ENCODE data around the gene RMI2.

Gene RMI2

DNA sequence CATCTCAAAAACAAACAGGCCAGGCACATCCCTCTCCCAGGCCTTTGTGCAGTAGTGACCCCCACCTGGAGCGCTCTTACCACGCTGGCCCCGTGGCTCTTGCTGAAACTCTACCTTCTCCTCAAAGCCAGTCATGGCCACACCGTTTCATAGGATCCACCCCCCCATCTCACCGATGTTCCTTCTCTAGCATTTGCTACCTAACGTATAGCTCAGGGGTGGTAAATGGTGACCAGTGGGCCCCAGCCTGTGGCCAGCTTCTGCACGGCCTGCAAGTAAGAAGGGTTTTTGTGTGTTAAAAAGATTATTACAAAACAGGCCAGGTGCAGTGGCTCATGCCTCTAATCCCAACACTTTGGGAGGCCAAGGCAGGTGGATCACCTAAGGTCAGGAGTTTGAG, 43.8 kb downstream of the RMI2 start:
- DNase-seq = no peak

DNA sequence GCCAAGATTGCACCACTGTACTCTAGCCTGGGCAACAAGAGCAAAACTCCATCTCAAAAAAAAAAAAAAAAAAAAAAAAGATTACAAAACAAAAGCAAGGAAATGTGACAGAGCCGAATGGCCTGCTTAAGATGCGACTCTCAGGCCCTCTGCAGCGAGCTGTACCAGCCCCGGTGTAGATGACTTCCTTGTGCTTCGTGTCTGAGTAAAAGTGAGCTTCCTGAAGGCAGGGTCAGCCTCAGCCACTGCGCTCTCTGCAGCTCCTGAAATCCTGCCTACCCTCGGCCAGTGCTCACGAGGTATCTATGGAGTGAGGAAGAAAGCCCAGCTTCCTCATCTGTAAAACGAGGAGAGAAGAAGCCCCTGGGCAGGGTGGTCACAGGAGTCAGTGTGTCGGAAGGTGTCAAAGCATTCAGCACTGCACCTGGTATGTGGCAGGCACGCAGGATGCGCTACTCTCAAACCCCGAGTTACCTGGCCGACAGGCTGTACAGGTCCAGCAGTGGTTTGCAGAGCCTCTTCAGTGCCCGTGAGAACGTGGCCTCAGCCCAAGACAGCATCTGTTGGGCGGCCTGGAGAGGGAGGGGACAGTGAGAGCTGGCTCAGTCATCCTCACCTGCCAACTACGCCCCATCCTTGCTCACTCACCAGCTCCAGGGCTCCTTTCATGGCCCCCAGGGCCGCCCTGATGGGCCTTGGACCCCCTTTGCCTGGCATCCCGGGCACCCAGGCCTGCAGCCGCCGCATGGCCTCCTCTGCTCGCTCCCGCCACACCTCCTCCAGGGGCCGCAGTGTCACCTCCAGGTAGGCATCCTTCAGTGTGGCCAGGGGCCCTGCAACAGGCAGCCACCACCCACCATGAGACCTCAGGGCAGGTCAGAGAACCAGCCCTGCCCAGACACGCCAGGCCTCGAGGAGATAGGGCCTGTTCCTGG, 44.6 kb downstream of the RMI2 start:
- DNase-seq = no peak

DNA sequence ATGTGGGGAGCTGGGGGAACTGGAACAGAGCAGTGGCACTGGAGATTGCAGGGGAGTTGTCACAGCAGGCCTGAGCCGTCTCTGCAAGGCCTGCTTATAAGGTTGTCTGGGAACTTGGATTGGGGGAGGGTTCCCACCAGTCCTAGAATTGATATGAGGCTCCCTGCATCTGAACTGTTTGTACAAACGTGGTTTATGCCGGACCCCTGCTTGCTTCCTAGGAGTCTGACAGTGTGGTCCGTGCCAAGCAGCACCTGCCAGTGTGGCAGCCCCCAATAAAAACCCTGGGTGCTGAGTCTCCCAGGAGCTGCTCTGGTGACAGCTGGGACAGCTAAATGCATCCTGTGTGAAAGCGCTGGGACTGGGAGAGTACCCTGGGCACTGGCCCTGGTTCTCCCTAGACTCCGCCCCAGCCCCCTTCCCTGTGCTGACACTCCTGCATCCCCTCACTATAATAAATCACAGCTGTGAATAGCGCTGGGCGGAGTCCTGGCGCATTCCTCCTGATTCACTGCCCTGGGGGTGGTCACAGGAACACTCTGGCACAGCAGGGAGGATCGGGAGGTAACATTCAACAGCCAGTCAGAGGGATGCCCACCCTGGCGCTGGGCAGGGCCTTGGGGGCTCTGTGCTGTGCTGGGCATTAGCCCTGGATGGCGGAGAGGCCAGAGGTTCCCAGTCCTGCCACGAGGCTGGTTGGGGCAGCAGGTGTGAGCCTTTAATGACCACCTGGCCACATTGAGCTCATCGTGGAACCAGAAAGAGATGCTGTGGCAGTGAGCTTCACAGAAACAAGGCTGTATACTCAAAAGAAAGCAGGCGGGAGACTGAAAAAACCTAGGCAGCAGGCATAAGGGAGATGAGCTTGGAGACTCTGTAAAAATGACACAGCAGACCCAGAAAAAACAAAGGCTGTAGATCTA, 45.6 kb downstream of the RMI2 start:
- no peak for DNase-seq

DNA sequence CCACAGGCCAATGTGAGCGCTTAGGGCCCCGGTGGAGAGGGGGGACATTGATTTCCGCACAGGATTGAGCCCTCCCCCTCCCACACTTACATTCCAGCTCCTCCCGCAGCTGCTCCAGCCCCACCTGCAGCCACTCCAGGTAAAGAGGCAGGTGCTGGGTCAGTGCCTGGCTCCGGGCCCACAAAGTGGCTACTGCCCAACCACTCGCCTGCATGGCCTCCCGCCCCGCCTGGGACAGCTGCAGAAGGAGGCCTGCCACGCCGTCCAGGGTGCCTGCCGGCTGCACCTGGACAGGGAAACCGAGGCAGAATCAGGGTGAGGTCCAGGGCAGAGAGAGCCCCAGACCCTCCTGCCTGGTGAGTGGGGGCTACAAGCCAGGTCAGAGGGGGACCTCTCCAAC, 46.3 kb downstream of the RMI2 start:
- no peak for DNase-seq

DNA sequence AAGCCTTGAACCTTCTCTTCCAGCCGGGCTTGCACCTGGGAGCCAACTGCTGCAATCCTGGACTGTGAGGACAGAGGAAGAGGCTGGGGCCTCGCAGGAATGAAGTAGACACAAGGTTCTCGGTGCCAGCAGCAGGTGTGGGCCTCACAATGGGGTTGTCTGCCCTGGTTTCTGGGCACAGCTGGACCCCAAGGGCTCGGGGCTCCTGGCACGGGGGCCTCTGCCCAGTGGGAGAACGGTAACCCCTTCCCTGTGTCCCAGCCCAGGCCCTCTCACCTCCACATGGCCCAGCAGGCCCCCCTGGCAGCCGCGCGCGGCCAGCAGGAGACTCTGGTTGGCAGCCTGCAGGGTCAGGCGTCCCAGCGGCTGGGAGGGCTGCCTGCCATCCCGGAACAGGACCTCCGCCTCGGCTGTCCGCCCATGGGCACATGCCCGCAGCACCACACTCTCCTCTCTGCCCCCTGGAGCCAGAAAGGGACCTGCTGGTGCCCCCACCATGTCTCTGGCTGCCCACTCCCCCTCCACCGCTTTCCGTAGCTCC, 46.9 kb downstream of the RMI2 start:
- no peak for DNase-seq

DNA sequence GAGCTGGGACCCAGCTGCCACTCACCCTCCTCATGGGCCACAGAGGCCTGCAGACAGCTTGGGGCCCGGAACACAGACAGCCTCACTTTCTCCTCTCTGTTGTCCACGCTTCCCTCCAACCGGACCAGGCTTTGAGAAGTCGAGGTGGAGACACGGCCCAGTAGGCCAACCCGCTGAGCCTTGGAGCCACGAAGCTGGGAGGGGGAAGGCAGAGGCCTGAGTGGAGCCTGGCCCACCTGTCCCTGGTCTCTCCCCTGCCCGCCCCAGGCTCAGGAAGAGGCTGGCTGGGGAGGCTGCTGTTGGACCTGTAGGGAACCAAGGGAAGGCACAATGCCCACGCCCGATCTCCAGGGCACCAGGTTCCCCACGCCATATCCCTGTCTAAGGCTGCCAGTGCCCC, 48.1 kb downstream of the RMI2 start:
- no peak for DNase-seq

DNA sequence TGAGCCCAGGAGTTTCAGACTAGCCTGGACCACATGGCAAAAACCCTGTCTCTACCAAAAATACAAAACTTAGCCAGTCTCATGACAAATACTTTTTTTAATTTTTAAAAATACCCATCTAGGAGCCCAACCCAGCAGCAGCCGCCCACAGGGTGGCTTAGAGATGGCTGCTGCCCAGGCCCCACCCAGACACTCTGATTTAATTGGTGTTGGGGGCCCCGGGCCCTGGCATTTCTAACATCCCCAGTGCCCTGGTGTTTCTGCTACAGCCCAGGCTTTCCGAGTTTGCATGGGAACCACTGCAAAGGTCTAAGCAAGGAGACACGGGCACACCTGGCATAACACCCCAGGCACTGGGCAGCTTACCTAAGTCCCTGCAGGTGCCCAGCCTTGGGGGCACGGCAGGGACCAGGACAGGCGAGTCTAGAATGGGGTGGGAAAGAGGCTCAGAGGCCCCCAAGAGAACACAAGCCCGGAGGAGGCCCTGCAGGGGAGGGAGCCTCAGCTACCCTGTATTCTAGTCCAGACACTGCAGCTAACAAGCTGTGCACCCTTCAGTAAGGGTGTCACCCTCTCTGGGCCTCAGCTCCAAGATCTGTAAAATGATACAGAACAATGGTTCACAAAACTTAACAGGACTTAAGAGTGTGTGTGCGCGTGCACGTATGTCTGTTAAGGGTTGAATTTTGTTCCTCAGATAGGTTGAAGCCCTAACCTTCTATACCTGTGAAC, 48.8 kb downstream of the RMI2 start:
- no peak for DNase-seq

DNA sequence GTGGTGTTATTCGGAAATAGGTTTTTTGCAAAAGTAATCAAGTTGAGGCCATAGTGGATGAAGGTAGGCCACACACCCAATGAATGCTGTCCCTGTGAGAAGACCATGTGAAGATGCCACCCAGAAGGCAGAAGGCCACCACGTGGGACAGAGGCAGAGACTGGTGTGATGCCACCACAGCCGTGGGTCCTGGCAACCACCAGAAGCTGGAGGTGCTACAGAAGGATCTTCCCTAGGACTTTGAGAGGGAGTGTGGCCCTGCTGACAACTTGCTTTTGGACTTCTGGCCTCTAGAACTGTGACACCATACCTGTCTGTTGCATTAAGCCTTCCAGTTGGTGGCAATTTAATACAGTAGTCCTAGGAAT, 49.3 kb downstream of the RMI2 start:
- DNase-seq = no peak

DNA sequence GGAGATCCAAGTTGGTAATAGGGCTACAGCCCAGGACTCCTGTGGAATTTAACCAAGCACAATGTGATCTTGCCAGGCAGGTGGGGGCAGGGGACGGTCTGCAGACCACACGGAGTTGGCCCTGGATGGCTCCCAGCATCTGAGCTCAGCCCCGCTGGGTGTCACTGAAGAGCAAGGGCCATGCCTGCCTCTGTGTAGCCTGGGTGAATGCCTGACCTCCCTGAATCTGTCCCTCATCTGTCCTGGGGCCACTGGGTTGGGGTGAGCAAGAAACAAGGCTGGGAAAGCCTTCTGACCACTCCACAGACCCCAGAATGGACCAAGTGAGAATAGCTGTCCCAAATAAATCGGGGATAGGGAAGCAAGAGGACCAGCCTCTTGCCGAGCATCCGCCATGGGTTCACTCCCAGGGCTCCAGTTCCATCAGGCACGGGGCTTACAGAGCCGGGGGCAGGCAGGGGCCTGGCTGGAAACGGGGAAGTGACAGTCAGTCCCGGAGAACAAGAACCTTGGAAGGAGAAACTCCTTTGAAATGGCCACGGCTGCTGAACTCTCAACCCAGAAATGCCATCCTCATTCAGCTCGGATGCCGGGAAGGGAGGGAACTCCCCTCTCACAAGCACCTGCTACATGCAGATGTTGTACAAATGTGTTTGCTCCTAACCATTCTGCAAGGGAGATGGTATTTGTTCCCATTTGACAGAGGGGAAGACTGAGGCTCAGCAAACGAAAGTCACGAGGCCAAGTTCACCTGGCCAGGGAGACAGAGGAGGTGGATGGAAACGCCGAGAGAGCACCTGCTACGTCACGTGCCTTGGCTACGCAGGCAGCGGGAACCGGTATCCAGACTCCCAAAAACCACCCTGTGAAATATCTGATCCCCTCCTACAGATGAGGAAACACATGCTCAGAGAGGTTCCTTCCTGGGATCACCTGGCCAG, 50.0 kb downstream of the RMI2 start:
- no peak for DNase-seq

DNA sequence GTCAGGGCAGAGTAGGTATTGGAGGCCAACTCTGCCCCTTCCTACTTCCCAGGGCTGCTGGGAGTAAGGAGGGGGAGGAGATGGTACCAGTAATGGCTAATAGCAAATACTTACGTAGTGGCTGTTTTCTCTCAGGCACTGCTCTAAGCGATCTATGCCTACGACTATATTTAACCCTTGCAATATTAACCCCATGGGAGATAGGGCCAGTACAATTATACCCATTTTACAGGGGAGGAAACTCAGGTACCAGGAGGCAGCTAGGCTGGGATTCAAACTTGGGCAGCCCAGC, 50.6 kb downstream of the RMI2 start:
- no peak for DNase-seq

DNA sequence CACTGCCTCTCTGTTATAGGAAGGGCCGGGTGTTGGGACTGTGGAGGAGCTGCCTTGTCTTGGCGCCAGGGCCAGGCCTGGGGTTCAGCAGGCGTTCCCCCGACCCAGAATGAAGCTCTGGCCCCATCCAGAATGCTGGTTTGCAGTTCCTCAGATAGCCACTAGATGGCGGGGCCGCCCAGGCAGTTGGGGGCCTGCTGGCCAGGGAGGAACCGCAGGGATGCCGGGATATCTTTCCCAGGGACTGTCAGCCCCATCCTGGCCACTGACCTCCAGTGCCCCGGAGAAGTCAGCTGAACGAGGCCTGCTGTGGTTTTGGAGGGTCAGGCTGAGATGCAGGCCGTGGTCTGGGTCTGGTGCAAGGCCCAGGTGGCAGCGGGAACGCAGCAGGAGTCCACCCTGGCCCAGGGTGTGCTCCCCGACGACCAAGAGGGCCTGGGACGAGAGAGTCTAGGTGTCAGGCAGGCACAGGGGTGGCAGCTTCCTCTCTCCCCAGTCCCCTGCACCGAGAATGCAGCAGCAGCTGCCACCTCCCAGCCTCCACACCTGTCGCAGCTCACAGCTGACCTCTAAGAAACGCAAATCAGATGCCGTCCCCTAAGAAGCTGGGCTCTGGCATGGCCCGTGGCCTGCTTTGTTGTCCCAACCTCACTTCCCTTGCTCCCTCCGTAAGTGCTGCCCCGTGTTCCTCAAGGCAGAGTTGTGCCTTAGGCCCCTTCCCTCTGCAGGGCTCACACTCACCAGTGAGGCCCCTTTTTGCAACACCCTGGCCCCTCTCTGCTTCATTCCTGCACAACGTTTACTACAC, 51.2 kb downstream of the RMI2 start:
- no peak for DNase-seq

DNA sequence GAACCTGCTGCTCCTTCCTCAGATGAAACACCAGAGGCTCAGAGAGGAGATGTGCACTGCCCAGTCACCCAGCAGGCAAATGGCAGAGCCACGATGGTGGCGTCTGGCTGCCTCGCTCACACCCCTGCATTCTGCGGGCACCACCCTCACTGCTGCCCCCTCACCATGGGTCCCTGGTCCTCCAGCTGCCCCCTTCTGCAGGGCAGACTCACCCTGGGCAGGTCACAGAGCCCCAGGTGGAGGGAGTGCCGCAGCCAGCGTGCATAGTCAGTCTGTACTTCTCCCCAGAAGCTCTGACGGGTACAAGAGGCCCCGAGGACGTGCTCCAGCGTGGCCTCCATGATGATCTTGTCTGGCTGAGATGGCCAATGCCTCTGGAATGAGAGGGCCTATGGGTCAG, 52.9 kb downstream of the RMI2 start:
- no peak for DNase-seq

DNA sequence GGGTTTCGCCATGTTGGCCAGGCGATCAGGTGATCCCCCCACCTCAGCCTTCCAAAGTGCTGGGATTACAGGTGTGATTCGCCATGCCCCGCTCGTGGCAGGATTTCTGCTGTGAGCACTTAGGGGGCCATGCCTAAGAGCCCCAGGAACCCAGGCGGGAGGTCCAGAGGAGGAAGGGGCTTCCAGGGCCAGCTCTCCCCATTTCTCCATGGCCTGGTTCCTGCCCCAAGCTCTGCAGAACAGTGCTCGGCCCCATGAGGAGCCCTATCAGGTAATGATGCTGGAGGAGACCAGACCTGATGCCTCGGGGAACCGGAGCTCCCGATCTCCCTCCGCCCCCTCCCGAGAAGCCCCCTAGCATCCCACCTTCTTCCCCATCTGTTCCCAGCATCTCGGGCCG, 53.6 kb downstream of the RMI2 start:
- DNase-seq = no peak

DNA sequence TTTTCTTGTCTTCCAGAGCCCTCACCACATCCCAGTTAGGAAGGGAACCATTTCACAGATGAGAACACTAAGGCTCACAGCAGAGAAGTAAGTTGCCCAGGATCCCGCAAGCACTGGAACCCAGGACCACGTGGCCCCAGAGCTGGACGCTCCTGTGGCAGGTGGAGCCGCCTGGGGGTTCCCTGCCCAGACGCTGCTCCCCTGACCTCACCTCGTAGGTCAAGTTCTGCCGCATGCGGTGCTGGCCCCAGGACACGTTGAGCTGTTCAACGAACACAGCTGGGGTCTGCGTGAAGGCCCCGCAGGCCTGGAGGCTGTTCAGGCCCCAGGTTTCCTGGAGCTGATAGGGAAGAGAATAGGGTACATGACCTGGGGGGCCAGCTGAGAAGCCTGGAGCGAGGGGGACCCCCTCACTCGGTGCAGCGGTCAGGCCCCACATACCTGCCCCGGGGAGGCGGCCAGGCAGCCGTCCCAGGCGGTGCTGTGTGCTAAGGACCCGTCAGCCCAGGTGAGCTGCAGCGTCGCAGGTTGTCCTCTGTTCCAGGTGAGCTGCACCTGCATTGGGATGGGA, 54.1 kb downstream of the RMI2 start:
- no peak for DNase-seq

DNA sequence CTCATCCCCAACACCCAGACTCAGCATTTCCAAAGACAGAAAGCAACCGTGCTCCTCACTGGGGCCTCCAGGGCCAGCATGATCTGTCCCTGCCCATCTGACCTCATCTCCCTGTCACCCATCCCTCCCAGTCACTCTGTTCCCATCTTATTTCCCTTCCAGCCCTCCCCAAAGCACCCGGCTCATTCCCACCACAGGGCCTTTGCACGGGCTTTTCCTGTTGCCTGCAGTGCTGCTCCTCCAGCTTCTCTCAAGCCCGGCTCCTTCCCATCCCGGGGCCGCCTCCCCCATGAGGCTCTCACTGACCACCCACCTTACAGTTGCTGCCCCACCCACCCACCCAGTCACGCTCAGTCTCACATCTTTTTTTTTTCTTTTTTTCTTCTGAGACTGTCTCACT, 54.8 kb downstream of the RMI2 start:
- DNase-seq = no peak

All from amniotic stem cell (primary cell).